CD4-positive, alpha-beta T cell treated with Interferon gamma for 1 hour (primary cell): Measurements from ENCODE around the gene RBM23.
"Not testable (repeated sequence)": the region's sequence is repeated elsewhere in the genome, so short reads cannot be mapped to it uniquely, and the experiment has no call there.

ENCODE experiments used
- DNase-seq: peaks from one replicate; pipeline ENCODE4 v3.0.0-alpha.2; 2020

Gene RBM23

GRCh38 chr14:22918804-22919600, at the start of gene RBM23:
Gene RBM23, minus strand, starts transcription at chr14:22919149.
- DNase-seq: peak; percentile 100

- no peak for DNase-seq
Observed at GRCh38 chr14:22966783-22967269, 47.9 kb upstream of the RBM23 start.

GRCh38 chr14:22965916-22966782, 47.2 kb upstream of the RBM23 start:
- not testable (repeated sequence) for DNase-seq

- no peak for DNase-seq
Observed at GRCh38 chr14:22962061-22962676, 43.2 kb upstream of the RBM23 start.

- no peak for DNase-seq
Observed at GRCh38 chr14:22955702-22956569, 37.0 kb upstream of the RBM23 start.

GRCh38 chr14:22952418-22952817, 33.5 kb upstream of the RBM23 start:
- no peak for DNase-seq

GRCh38 chr14:22951795-22952194, 32.8 kb upstream of the RBM23 start:
- peak; percentile 33 for DNase-seq

GRCh38 chr14:22945642-22946041, 26.7 kb upstream of the RBM23 start:
- DNase-seq: no peak

- DNase-seq: no peak
Observed at GRCh38 chr14:22939684-22940083, 20.7 kb upstream of the RBM23 start.

GRCh38 chr14:22935156-22935555, 16.2 kb upstream of the RBM23 start:
- no peak for DNase-seq

GRCh38 chr14:22932146-22932545, 13.2 kb upstream of the RBM23 start:
- DNase-seq: no peak

GRCh38 chr14:22929961-22930364, 11.0 kb upstream of the RBM23 start:
- DNase-seq: no peak

GRCh38 chr14:22929104-22929960, 10.4 kb upstream of the RBM23 start, which contains the start of gene PRMT5:
Gene PRMT5, minus strand, starts transcription at chr14:22929376. Its CDS starts 15 bp downstream, at chr14:22929361.
- DNase-seq: peak; percentile 99

- no peak for DNase-seq
Observed at GRCh38 chr14:22928237-22929103, 9.5 kb upstream of the RBM23 start.

- DNase-seq: no peak
Observed at GRCh38 chr14:22926316-22926715, 7.4 kb upstream of the RBM23 start.

GRCh38 chr14:22925513-22925912, 6.6 kb upstream of the RBM23 start:
- no peak for DNase-seq

- no peak for DNase-seq
Observed at GRCh38 chr14:22923746-22924145, 4.8 kb upstream of the RBM23 start.

GRCh38 chr14:22922294-22922693, 3.3 kb upstream of the RBM23 start:
- no peak for DNase-seq

- no peak for DNase-seq
Observed at GRCh38 chr14:22920697-22921096, 1.7 kb upstream of the RBM23 start.

- DNase-seq: no peak
Observed at GRCh38 chr14:22919601-22919921, 612 bp upstream of the RBM23 start.
